Jurkat, Clone E6-1 (cell line): ENCODE results near the gene CCDC47.

Experiments
- DNase-seq: peaks from one replicate; pipeline ENCODE4 v3.0.0-alpha.2; 2011; ENCODE audit warnings: low read depth, low spot score
- H3K4me3 ChIP-seq: 2 replicates; pipeline ENCODE4 v1.5.1; 2011; ENCODE audit warnings: mild to moderate bottlenecking, low read length, control low read depth, moderate library complexity

CCDC47 gene

DNA sequence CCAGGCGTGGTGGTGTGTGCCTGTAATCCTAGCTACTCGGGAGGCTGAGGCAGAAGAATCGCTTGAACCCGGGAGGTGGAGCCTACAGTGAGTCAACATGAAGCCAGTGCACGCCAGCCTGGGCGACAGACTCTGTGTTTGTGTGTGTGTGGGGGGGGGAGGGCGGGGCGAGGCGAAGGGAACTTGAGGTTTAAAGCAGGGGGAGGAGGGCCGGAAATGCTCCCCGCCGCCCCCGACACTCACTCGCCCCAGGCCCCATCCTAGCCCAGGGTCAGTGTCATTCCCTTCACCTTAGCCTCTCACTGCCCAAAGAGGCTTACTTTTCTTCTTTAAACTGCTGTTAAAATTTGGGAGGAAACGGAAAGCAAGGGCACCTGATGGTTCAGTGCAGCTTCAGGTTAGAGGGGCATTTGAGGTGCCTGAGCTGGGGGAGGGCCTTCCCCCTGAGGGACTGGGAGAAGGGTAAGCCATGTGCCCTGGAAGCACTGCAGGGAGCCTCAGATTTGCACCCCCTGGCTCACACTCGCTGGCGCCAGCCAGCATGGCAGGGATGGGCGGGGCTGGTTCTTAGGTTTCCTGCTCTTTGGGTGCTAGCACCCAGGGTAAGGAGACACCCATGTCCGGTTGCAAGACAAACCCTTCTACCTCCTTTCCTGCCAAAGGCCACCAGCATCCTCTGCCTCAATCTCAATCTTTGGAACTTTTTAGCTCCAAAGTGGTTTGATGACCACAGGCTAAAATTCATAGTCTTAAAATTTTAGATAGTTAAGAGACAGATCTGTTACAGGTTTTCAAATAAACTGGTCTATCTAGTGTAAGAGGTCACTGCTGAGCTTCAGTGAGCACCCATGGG, 71.3 kb downstream of the CCDC47 start:
- H3K4me3 ChIP-seq = peak overlapping the region; percentile 32

DNA sequence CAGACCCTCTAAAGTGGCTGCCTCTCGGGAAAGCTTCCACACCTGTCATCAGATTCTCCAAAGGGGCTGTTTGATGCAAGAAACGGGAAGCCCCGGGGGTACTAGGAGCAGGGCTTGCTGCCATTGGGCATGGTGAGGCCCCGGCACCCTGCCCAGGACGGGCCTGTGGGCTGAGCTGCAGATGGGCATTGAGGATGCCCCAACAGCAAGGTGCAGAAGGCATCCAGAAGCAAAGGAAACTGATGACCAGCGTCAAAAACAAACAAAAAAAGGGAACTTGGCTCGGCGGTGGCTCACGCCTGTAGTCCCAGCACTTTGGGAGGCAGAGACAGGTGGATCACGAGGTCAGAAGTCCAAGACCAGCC, 72.0 kb downstream of the CCDC47 start:
- DNase-seq = no peak
- no peak overlapping the region for H3K4me3 ChIP-seq

More for the DNA sequence above, 71.3 kb downstream of the CCDC47 start:
- DNase-seq = peak; percentile 66

GRCh38 chr17:63700528-63701455, 72.6 kb downstream of the CCDC47 start:
- H3K4me3 ChIP-seq = peak overlapping the region; percentile 37
- DNase-seq = no peak

GRCh38 chr17:63699638-63700527, 73.5 kb downstream of the CCDC47 start, which contains the start of gene LIMD2:
TSS of gene LIMD2 (minus strand) at chr17:63700125. CDS start at chr17:63699298, 827 bp downstream.
- peak within 1 kb of the TSS; percentile 60 for H3K4me3 ChIP-seq
- DNase-seq = no peak

DNA sequence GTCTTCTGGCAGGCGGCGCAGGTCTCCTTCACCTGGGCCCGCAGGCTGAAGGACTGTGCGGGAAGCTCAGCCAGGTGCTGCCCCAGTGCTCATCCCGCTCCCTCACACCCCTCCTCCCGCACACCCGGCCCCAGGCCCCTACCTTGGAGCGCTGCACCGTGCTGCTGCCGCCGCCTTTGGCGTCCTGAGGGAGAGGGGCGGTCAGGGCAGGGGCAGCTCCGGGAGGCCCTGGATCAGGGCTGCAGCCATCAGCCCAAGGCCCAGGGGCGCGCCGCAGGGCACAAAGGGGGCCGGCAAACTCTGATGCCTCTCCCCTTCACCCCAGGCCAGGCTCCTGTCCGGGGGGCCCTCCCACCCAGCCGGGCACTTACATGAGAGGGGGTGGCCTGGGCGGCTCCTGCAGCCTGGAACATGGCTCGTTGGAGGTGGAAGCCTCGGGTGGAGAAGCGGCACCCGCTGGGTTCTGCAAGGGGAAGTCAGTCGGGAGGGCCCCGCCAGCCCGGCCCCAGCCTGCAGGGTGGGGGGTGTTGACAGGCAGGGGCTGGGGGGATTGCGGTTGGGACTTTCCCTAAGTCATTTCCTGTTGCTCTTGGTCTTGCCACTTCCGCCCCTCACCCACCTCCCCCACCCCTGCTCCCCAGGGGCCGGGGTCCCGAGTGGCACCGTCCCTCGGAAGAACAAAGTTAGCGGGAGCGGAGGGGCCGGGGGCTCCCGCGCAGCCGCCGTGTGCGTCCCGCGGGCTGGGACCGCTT, 74.3 kb downstream of the CCDC47 start:
- DNase-seq = peak; percentile 88
- H3K4me3 ChIP-seq = peak overlapping the region; percentile 60

DNA sequence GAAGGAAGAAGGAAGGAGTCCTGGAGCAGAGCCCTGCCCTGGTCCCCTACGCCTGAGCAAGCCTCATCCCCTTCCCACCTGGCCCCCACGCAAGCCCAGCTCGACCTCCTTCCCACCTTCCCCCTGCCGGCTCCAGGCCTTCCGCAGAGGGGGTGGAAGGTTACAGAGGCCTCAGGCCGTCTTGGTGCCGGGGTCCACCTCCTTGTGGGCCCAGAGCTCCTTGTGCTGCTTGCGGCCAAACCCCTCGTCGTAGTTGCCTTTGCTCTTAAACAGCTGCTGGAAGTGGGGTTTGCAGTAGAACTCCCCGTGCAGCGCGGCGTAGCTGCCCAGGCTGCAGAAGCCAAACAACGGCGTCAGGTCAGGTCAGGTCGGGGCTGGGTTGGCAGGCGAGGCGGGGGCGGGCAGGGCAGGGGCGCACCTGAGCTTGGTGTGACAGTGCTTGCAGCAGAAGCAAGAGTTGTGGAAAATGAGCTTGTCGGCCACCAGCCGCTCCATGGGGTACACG, 75.0 kb downstream of the CCDC47 start:
- DNase-seq = no peak
- peak overlapping the region; percentile 60 for H3K4me3 ChIP-seq

DNA sequence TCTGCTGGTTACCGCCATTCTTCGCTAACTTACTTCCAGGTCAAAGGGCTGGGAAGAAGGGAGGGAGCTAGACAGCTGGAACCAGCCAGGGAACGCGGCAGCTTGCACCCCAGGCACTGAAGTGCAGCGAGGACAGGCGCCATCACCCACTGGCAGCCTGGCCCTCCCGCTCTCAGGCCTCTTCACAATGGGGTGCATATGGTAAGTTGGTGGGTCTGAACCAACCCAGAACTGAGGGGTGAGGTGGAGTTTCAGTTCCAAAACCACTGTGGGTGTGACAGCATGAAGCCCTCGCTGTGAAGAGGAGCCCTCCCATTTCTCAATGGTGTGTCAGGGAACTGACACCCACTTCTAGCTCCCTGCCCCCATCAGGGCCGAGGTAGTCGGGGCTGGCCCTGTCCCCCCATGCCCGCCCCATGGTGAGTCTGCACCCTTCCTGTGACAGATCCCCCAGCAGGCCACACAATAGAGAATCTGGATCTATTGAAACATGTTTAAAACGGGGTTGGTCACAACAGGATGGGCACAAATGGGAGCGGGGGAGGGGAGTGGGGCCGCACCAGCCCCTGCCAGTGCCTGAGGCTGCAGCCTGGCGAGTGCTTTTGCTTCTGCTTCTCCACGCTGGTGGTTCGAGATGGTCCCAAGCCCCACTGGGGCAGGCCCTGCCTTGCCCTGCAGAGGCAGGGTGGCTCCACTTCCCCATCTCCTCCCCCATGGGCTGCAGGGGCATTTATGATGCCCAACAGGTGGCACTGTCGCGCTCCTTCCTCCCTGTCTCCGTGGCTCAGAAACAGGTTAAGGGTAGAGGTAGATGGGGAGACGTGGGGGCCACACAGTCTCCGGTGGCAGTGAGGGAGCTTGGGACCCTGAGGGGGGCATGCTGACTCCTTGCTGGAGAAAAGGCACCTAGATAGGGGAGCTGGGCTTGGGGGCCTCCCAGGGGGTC, 75.8 kb downstream of the CCDC47 start:
- peak overlapping the region; percentile 60; the same call in 1 of the 2 replicates for H3K4me3 ChIP-seq
- DNase-seq = peak; percentile 62

DNA sequence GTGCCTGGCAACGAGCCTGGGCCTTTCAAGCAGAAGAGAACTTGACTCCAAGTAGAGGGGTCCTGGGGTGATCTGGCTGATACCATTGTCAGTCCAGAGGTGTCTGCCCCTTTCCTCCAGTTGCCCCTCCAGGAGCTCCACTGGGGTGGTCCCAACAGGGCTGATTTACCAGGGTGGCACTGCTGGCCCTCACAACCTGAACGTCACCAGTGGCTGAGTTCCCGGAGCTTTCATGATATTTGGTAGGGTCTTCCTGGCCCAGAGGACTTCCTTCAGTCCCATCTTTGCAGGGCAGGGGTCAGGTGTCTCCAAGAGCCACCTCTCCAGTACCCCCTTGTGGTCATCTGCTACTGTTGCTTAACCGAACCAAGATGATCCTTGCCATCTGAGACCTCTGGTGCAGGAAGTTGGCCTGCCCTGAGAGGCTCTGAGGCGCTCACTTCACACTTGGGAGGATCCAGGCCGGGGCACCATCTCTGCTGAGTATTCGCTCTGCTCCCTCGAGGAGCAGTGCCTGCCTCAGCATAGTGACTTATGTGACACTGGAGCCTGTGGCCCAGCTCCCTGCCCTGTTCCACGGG, 76.9 kb downstream of the CCDC47 start:
- H3K4me3 ChIP-seq = no peak overlapping the region
- peak; percentile 31 for DNase-seq

DNA sequence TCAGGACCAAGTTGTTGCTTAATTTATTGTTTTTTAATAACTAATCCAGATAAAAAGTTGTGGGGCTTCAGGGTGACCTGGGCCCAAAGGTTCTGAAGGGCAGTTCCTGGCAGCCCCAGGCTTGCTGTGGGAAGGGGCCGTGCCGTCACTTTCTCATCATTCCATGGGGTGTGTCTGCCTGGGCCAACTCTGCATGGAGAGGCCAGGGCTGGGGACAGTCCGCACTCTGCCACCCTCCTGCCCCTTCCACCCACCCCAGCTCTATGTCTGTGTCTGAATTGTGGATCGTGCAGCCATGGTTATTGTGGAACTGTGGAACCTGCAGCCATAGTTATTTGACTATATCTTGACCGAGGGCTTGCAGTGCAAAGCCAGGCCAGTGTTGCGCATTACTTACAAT, 77.5 kb downstream of the CCDC47 start:
- no peak overlapping the region for H3K4me3 ChIP-seq
- DNase-seq = no peak
